HEK293T (cell line): ENCODE measurements around the gene DOCK9.

ENCODE experiments used
- ARNT ChIP-seq: fragments of 450-650 bp; IDR thresholded peaks from 2 replicates; pipeline ENCODE4 v1.6.1; 2017; ENCODE audit warnings: mild to moderate bottlenecking
- FOXA1 ChIP-seq: fragments of 450-650 bp; IDR thresholded peaks from 2 replicates; pipeline ENCODE4 v1.6.1; 2016; ENCODE audit warnings: mild to moderate bottlenecking
- SP1 ChIP-seq: fragments of 450-650 bp; IDR thresholded peaks from 2 replicates; pipeline ENCODE4 v1.6.1; 2017
- SUZ12 ChIP-seq: fragments of 450-650 bp; IDR thresholded peaks from 2 replicates; pipeline ENCODE4 v1.6.1; 2016; ENCODE audit warnings: mild to moderate bottlenecking

- TF ChIP-seq ARNT (no peak), SP1 (no peak), FOXA1 (no peak), SUZ12 (no peak)
Measured at GRCh38 chr13:98869408-98870090, 108.3 kb downstream of the DOCK9 start.
